Keratinocyte (primary cell): ENCODE measurements around the gene C1orf74.

Experiments used
- EZH2 ChIP-seq: IDR thresholded peaks from one replicate; pipeline ENCODE4 v1.6.1; 2012; ENCODE audit warnings: inconsistent platforms, mild to moderate bottlenecking, low read length, moderate library complexity
- TF ChIP-seq, protein P1 (sequence below), 3 experiments: IDR thresholded peaks in 1 of 3; conservative IDR thresholded peaks in 1 of 3; optimal IDR thresholded peaks in 1 of 3; 2 replicates in 2 of 3; 3 replicates in 1 of 3; pipeline versions ENCODE3 to v1.5.1; 2011; ENCODE audit warnings: low read length in 3 of 3, mild to moderate bottlenecking in 3 of 3, moderate library complexity in 2 of 3, control low read depth in 1 of 3, inconsistent platforms in 1 of 3; ENCODE audit not compliant: insufficient read depth in 2 of 3; ENCODE audit errors: extremely low read depth in 1 of 3

DNA sequence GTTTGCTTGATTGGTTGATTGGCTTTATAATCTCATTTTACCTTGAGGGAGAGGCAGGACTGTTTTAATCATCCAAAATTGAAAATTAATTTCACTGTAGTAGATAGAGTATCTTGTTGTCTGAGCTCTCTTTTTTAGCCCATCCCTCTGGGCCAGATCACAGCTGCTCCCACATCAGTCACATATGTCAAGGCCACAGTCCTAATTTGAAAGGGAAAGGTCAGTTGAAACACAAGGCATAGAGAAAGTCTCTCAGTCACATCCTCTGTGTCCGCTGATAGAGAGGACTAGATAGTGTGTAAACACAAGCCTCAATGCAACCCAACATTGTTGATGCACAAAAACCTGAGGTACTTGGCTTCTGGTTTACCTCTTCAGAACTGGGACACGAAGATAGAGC, 6.8 kb downstream of the C1orf74 start:
- TF ChIP-seq, protein P1, sequence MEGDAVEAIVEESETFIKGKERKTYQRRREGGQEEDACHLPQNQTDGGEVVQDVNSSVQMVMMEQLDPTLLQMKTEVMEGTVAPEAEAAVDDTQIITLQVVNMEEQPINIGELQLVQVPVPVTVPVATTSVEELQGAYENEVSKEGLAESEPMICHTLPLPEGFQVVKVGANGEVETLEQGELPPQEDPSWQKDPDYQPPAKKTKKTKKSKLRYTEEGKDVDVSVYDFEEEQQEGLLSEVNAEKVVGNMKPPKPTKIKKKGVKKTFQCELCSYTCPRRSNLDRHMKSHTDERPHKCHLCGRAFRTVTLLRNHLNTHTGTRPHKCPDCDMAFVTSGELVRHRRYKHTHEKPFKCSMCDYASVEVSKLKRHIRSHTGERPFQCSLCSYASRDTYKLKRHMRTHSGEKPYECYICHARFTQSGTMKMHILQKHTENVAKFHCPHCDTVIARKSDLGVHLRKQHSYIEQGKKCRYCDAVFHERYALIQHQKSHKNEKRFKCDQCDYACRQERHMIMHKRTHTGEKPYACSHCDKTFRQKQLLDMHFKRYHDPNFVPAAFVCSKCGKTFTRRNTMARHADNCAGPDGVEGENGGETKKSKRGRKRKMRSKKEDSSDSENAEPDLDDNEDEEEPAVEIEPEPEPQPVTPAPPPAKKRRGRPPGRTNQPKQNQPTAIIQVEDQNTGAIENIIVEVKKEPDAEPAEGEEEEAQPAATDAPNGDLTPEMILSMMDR (optimal IDR thresholded peaks at IDR 0.05 in 1 of 3, IDR thresholded peaks at IDR 0.05 in 1 of 3, conservative IDR thresholded peaks at IDR 0.05 in 1 of 3; ENCODE audit: extremely low read depth in 1 of 3, insufficient read depth in 2 of 3, low read length in 3 of 3), result no peak
- no peak for TF ChIP-seq EZH2
